NCI-H345 treated with DMSO at 0.1 percent for 48 hours (cell line): Measurements from ENCODE around the gene C21orf58.

Experiments used
- DNase-seq: peaks from one replicate; lab custom pipeline; 2025; ENCODE audit not compliant: unreplicated experiment; lab: John Stamatoyannopoulos, UW

Gene C21orf58

DNA sequence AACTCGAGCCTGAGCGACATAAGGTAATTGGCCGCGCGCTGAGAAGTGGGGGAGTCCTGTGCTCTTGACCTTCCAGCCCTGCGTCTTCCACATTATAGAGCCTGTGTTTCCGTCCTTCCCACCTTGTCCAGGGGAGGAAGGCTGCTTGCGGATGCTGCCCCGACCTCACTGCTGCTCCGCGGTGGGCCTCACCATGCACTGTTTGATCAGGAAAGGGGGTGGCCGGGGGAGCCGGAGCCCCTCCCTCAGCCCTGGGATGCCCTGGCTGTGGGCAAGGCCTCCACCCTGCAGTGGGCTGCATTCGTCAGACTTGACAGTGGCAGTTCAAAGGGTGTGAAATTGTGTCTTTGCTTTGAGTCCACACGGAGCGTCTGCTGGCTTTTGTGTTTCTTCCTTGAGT is 30.4 kb upstream of the C21orf58 start:
- no peak for DNase-seq

- DNase-seq = no peak
These were observed 29.2 kb upstream of the C21orf58 start for GRCh38 chr21:46352913-46353312.

DNA sequence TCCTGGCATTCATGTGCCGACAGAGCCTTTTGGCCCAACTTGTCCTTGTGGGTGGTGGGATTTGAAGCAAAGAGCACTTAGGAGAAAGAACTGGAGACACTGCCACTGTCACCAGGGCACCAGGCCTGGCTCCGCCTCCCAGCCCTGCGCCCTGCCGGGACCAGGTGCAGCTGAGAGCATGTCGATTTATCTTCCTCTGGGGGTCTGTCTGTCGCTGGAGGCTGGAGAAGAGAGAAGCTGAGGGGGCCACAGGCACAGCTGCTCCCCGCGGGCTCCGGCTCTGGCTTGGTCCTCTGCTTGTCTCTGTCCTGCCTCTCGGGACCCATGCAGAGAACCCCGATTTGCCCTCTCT is 28.5 kb upstream of the C21orf58 start:
- no peak for DNase-seq

DNA sequence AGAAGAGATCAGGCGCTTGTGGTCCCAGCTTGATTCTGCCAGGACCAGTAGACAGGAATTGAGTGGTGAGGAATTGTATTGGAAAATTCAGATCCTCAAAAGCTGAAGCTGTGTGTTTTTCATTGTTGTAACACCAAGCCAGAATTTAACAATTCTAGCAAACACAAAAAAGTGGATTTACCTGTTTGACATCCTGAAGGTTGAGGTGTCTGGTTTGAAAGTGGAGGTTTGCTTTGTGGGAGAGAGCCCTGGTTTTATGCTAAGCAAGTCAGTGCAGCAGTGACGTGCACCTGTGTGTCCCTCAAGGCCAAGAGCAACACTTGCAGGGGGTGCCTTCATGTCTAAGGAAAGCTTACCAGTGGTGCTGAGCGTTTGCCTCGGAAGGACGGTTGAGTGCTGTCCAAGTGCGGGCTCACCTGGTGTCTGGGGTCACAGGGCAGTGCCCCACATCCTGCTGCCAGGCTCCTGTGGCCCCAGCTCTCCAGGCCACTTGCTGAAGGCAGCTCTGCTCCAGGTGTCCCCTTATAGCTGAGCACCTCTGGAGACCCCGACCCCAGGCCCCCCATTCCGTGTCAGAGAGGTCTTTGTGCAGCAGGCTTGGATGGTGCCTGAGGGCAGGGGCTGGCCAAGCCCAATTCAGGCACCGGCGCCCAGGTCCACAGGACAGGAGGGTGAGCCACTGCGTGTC is 27.9 kb upstream of the C21orf58 start:
- DNase-seq = no peak

- DNase-seq = no peak
These were observed 27.3 kb upstream of the C21orf58 start for GRCh38 chr21:46350981-46351380.

DNA sequence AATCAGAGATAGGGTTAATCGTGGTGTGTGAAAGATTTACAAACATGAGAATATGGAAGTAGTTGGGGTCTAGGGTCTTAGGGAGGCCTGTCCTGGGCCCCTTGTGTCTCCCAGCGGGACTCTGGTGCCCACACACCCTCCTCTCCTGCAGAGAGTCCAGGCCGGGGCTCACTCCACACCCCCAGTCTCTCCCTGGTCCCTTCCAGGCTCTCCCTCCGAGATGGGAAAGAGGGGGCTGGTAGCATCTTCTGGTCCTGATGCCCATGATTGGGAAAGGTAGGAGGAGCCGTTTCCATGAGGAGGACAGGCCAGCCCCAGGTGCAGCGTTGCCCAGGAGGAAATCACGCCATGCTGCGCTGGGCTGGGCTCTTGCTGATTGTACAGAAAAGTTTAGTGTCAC is 26.9 kb upstream of the C21orf58 start:
- no peak for DNase-seq

- DNase-seq = no peak
These were observed 25.6 kb upstream of the C21orf58 start for GRCh38 chr21:46349134-46349760.

DNA sequence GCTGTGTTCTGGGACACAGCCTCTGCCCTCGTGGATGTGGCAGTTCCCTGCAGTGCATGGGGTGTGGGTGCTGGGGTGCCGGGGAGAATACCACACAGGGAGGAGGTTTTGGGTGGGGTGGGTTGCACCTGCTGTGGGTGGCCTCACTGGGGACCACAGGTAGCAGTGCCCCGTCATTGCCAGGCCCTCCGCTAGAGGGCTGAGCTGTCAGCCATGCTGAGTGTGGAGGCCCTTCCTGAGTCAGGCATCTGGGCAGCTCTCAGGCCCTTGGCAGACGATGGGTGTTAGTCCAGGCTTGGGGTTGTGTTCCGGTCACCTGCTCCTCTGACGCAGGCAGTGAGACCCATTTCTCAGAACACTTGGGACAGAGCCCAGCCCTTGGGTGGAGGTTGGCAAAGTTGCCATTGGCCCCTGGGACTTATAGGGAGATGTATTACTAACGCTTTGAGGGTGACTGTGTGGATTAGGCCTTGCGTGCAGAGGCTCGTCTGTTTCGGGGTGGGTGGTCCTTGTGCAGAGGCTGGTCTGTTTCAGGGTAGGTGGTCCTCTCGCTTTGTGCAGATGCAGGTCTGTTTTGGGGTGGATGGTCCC is 24.2 kb upstream of the C21orf58 start:
- no peak for DNase-seq

GRCh38 chr21:46347203-46347550 is 23.5 kb upstream of the C21orf58 start:
- no peak for DNase-seq

GRCh38 chr21:46346296-46347202 is 22.9 kb upstream of the C21orf58 start:
- DNase-seq = no peak

GRCh38 chr21:46345861-46346260 is 22.2 kb upstream of the C21orf58 start:
- DNase-seq = no peak

GRCh38 chr21:46344219-46344915 is 20.7 kb upstream of the C21orf58 start:
- no peak for DNase-seq

DNA sequence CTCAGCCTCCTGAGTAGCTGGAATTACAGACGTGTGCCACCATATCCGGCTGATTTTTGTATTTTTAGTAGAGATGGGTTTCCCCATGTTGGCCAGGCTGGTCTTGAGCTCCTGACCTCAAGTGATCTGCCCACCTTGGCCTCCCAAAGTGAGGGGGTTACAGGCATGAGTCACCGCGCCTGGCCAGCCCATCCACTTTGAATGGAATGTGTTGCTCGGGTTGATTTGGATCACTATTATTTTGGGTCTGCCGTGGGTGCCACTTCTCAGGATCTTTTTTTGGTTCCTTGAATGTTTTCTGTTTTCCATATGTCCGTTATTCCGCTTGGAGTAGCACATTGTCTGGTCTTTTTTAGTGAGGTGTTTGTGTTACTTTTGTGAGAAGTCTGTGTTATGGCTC is 17.3 kb upstream of the C21orf58 start:
- no peak for DNase-seq

GRCh38 chr21:46336603-46337002 is 12.9 kb upstream of the C21orf58 start:
- no peak for DNase-seq

DNA sequence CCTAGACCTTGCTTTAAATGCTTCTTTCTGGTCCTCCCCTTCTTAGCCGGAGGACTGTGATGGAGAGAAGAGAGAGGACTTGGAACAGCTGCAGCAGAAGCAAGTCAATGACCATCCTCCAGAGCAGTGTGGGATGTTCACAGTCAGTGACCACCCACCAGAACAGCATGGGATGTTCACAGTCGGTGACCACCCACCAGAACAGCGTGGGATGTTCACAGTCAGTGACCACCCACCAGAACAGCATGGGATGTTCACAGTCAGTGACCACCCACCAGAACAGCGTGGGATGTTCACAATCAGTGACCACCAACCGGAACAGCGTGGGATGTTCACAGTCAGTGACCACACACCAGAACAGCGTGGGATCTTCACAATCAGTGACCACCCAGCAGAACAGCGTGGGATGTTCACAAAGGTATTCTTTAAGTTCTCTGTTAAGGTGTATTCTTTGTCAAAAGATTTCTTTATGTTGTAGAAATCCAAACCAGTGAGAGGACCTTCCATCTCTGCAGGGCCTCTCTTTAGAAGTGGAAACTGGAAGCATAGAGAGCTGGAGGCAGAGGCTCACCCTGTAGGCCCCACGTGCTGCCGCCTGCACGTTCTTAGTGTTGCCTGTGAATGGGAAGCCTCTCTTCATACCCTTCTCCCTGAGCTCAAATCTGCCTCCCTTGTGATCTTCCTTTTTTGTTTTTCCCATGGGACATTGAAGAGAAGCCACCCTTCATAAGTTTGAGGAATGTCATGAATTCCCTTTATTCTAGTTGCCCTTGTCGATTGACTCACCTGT is 10.9 kb upstream of the C21orf58 start:
- no peak for DNase-seq

DNA sequence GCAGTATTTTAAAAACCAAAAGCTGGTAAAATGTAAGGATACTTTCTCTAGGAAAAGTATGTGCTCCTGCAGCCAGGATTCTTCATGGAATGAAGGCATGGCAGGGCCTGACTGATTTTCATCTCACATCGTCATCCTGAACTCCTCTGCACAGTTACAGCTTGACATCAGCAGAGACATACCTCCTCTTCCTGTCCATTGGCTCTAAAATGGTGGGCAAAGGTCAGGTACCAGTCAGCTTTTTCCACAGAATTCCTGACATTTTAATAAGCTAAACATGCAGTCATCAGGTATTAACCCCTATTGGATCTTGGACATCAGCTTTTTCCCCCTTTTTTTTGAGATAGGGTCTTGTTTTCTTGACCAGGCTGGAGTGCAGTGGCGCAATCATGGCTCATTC is 6.1 kb upstream of the C21orf58 start:
- no peak for DNase-seq

DNA sequence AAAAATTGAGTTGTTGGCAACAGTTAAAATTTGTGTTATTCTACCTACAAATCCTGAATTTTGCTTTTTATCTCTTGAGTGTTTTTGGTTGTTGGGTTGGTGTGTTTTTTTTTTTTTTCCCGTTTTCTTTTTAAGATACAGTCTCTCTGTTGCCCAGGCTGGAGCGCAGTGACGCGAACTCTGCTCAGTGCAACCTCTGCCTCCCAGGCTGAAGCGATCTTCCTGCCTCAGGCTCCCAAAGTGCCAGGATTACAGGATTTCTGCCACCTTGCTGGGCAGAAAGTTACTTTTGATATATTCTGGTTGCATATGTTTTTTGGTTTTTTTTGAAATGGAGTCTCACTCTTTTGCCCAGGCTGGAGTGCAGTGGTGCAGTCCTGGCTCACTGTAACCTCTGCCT is 4.5 kb upstream of the C21orf58 start:
- no peak for DNase-seq

DNA sequence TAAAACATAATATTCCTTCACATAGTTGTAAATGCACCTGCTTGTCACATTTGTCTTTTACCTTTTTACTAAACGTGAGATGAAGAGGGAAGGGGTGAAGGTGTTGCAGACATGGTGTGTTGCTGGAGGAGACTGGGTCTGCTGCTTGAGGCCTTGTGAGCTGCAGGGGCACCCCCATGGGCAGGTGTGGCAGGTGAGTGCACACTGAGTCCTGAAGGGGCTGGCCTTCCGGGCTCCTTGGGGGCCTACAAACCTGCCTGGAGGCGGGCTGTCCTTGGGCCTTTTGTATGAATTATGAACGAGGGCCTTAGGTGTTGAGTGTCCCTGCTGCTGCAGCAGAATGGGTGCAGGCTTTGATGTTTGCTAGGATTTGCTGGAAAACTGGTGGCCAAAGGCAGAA is 4.0 kb upstream of the C21orf58 start:
- no peak for DNase-seq

DNA sequence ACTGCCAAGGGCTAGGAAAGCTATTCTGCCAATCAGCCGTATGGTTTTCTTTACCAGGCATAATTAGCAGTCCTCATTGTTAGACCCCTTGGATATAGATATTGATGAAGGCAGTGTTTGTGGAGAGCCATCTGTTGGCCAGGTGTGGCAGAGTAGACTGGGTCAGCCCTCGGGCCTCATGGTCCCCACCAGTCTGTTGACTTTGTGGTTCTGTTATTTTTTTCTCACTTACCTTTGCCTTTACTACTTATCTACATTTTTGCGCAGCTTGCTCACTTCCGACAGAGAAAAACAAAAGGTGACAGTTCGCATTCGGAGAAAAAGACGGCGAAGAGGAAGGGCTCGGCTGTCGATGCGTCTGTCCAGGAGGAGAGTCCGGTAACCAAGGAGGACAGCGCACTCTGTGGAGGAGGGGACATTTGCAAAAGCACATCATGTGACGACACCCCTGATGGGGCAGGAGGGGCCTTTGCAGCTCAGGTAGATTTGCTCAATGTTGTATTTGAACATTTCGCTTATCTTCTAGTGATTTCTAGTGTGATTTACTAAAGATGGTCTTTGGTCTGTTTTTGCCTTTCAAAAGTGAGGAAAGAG is 2.5 kb upstream of the C21orf58 start:
- no peak for DNase-seq
